Thyroid gland (tissue), 4 donors: ENCODE measurements around the gene SLMAP.

Experiments
- CTCF ChIP-seq, 6 experiments: fragments of 200-600 bp in 3 of 6; fragments of 450-650 bp in 3 of 6; sonication (generic) in 3 of 6; IDR thresholded peaks; one replicate each; pipeline ENCODE4 v1.5.1; 2016 to 2019; ENCODE audit warnings: antibody characterized with exemption in 6 of 6, mild to moderate bottlenecking in 2 of 6, inconsistent platforms in 1 of 6, moderate library complexity in 1 of 6
- POLR2A ChIP-seq, 2 donors: fragments of 450-650 bp; IDR thresholded peaks; one replicate each; pipeline ENCODE4 v1.6.1; 2017; ENCODE audit warnings: antibody characterized with exemption in 2 of 2, mild to moderate bottlenecking in 2 of 2, moderate library complexity in 1 of 2

- TF ChIP-seq CTCF (IDR thresholded peaks at IDR 0.05) (no peak), POLR2A (IDR thresholded peaks at IDR 0.05) (no peak)
Measured at GRCh38 chr3:57862894-57863293, 106.8 kb downstream of the SLMAP start.
